HepG2 (cell line): ENCODE results near the gene CD9. TPM values are rescaled to one million over a fixed set of nuclear protein-coding genes. Genes with fewer than 3 reads are reported as not detected.
A peak's percentile ranks its signal among the peaks of the same experiment; 100 is the strongest.

Experiments used
- DMAP1 ChIP-seq: IDR thresholded peaks from 2 replicates; pipeline ENCODE4 v1.6.1; 2016
- HES4 ChIP-seq: sonication (generic); formaldehyde crosslinking; IDR thresholded peaks from 2 replicates; pipeline ENCODE4 v1.9.0; 2021; ENCODE audit warnings: mild to moderate bottlenecking, missing genetic modification reagents, borderline replicate concordance
- ISX ChIP-seq: sonication (generic); formaldehyde crosslinking; conservative IDR thresholded peaks from 2 replicates; pipeline ENCODE4 v1.5.0; 2020; ENCODE audit warnings: missing genetic modification reagents
- RBM39 ChIP-seq: fragments of 200-400 bp; formaldehyde crosslinking; IDR thresholded peaks from one replicate; pipeline ENCODE4 v1.6.1; 2018; ENCODE audit warnings: antibody characterized with exemption, mild to moderate bottlenecking, low read depth, low read length; ENCODE audit not compliant: poor library complexity, severe bottlenecking
- SKI ChIP-seq: fragments of 450-650 bp; IDR thresholded peaks from one replicate; pipeline ENCODE4 v1.6.1; 2018; ENCODE audit warnings: mild to moderate bottlenecking; ENCODE audit not compliant: partially characterized antibody
- ZC3H13 ChIP-seq: sonication (generic); formaldehyde crosslinking; IDR thresholded peaks from 2 replicates; pipeline ENCODE4 v1.8.1; 2023; ENCODE audit warnings: mild to moderate bottlenecking, missing genetic modification reagents, moderate library complexity
- ZNF225 ChIP-seq: sonication (generic); formaldehyde crosslinking; IDR thresholded peaks from 2 replicates; pipeline ENCODE4 v1.4.0; 2020; ENCODE audit warnings: mild to moderate bottlenecking, missing genetic modification reagents
- polyA plus RNA-seq, 8 experiments: library from polyadenylated mRNA; depleted of rRNA in 3 of 8; stranded (reverse) in 7 of 8; unstranded in 1 of 8; fragments of >200 nt; fragmentation: Illumina TruSeq in 4 of 8; extraction: Trizol in 4 of 8; gene quantifications; 2 replicates each; pipeline versions ENCODE4 v1.2.1 to v1.2.3, GENCODE V29; 2011 to 2016; ENCODE audit warnings: low read depth in 4 of 8, missing spikeins in 1 of 8, mixed read lengths in 1 of 8; ENCODE audit not compliant: insufficient read depth in 1 of 8
- total RNA-seq, 5 experiments: library from RNA; depleted of rRNA; stranded (reverse); fragments of >200 nt; fragmentation: Illumina TruSeq; extraction: Trizol; gene quantifications; 2 replicates each; pipeline ENCODE4 v1.2.3, GENCODE V29; 2016; ENCODE audit warnings: low read depth in 1 of 5
- TF ChIP-seq, protein P1 (sequence below), 2 experiments: sonication (generic) in 1 of 2; formaldehyde crosslinking in 1 of 2; IDR thresholded peaks; 2 replicates each; pipeline versions ENCODE4 v1.4.0 to v1.6.1; 2016 to 2020; ENCODE audit warnings: borderline replicate concordance in 1 of 2, low read depth in 1 of 2, mild to moderate bottlenecking in 1 of 2, missing genetic modification reagents in 1 of 2
- TF ChIP-seq, protein P2 (sequence below): sonication (generic); formaldehyde crosslinking; conservative IDR thresholded peaks from 2 replicates; pipeline ENCODE4 v1.8.0; 2022; ENCODE audit warnings: missing genetic modification reagents
- TF ChIP-seq, protein P3 (sequence below): sonication (generic); formaldehyde crosslinking; IDR thresholded peaks from 2 replicates; pipeline ENCODE4 v1.5.1; 2020; ENCODE audit warnings: mild to moderate bottlenecking, missing genetic modification reagents, borderline replicate concordance
- TF ChIP-seq, protein P4 (sequence below): sonication (generic); formaldehyde crosslinking; IDR thresholded peaks from 2 replicates; pipeline ENCODE4 v1.4.0; 2020; ENCODE audit warnings: mild to moderate bottlenecking, low read depth, missing genetic modification reagents
- TF ChIP-seq, protein P5 (sequence below): sonication (generic); formaldehyde crosslinking; IDR thresholded peaks from 2 replicates; pipeline ENCODE4 v1.5.0; 2020; ENCODE audit warnings: mild to moderate bottlenecking, missing genetic modification reagents, borderline replicate concordance

CD9 gene
- total and polyA plus RNA-seq, 2 of the 13 experiments (the other 11 are each of a cell fraction or from before 2014, with no cell fraction given): 5.8 to 38.3 TPM

DNA sequence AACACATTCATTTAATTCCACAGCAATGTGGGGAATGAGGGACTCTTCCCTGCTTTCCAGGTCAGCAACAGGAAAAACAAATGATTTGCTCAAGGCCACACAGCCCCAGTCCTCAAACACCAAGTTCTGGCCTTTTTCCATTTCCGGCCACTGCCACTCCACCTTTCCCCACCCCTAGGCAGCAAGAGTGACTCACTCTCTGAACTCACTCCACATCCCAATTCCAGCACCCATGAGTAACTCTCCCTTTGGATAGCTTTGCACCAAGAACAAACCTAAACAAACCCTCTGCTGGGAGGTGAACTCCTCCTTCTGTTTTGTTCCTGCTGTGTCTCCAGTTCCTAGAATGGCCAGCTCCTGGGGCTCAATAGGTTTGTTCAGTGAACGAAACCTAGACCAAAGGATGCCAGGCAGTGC, 79.9 kb downstream of the CD9 start (continued):
- TF ChIP-seq, protein P1, sequence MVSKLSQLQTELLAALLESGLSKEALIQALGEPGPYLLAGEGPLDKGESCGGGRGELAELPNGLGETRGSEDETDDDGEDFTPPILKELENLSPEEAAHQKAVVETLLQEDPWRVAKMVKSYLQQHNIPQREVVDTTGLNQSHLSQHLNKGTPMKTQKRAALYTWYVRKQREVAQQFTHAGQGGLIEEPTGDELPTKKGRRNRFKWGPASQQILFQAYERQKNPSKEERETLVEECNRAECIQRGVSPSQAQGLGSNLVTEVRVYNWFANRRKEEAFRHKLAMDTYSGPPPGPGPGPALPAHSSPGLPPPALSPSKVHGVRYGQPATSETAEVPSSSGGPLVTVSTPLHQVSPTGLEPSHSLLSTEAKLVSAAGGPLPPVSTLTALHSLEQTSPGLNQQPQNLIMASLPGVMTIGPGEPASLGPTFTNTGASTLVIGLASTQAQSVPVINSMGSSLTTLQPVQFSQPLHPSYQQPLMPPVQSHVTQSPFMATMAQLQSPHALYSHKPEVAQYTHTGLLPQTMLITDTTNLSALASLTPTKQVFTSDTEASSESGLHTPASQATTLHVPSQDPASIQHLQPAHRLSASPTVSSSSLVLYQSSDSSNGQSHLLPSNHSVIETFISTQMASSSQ (IDR thresholded peaks at IDR 0.05; ENCODE audit: low read depth): 0 out of 2 replicates have a peak, but pooled peaks have one; percentile 12
- TF ChIP-seq, protein P1 (CRISPR knock-in tag; IDR thresholded peaks at IDR 0.05; ENCODE audit: borderline replicate concordance): no peak
- TF ChIP-seq DMAP1 (CRISPR knock-in tag): no peak; the same call in 1 of the 2 replicates
- TF ChIP-seq, protein P2, sequence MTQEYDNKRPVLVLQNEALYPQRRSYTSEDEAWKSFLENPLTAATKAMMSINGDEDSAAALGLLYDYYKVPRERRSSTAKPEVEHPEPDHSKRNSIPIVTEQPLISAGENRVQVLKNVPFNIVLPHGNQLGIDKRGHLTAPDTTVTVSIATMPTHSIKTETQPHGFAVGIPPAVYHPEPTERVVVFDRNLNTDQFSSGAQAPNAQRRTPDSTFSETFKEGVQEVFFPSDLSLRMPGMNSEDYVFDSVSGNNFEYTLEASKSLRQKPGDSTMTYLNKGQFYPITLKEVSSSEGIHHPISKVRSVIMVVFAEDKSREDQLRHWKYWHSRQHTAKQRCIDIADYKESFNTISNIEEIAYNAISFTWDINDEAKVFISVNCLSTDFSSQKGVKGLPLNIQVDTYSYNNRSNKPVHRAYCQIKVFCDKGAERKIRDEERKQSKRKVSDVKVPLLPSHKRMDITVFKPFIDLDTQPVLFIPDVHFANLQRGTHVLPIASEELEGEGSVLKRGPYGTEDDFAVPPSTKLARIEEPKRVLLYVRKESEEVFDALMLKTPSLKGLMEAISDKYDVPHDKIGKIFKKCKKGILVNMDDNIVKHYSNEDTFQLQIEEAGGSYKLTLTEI (CRISPR knock-in tag): no peak
- TF ChIP-seq, protein P3, sequence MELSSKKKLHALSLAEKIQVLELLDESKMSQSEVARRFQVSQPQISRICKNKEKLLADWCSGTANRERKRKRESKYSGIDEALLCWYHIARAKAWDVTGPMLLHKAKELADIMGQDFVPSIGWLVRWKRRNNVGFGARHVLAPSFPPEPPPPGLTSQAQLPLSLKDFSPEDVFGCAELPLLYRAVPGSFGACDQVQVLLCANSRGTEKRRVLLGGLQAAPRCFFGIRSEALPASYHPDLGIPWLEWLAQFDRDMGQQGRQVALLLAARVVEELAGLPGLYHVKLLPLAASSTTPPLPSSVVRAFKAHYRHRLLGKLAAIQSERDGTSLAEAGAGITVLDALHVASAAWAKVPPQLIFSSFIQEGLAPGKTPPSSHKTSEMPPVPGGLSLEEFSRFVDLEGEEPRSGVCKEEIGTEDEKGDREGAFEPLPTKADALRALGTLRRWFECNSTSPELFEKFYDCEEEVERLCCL: no peak
- TF ChIP-seq, protein P4, sequence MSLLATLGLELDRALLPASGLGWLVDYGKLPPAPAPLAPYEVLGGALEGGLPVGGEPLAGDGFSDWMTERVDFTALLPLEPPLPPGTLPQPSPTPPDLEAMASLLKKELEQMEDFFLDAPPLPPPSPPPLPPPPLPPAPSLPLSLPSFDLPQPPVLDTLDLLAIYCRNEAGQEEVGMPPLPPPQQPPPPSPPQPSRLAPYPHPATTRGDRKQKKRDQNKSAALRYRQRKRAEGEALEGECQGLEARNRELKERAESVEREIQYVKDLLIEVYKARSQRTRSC: no peak
- TF ChIP-seq RBM39: no peak
- TF ChIP-seq, protein P5, sequence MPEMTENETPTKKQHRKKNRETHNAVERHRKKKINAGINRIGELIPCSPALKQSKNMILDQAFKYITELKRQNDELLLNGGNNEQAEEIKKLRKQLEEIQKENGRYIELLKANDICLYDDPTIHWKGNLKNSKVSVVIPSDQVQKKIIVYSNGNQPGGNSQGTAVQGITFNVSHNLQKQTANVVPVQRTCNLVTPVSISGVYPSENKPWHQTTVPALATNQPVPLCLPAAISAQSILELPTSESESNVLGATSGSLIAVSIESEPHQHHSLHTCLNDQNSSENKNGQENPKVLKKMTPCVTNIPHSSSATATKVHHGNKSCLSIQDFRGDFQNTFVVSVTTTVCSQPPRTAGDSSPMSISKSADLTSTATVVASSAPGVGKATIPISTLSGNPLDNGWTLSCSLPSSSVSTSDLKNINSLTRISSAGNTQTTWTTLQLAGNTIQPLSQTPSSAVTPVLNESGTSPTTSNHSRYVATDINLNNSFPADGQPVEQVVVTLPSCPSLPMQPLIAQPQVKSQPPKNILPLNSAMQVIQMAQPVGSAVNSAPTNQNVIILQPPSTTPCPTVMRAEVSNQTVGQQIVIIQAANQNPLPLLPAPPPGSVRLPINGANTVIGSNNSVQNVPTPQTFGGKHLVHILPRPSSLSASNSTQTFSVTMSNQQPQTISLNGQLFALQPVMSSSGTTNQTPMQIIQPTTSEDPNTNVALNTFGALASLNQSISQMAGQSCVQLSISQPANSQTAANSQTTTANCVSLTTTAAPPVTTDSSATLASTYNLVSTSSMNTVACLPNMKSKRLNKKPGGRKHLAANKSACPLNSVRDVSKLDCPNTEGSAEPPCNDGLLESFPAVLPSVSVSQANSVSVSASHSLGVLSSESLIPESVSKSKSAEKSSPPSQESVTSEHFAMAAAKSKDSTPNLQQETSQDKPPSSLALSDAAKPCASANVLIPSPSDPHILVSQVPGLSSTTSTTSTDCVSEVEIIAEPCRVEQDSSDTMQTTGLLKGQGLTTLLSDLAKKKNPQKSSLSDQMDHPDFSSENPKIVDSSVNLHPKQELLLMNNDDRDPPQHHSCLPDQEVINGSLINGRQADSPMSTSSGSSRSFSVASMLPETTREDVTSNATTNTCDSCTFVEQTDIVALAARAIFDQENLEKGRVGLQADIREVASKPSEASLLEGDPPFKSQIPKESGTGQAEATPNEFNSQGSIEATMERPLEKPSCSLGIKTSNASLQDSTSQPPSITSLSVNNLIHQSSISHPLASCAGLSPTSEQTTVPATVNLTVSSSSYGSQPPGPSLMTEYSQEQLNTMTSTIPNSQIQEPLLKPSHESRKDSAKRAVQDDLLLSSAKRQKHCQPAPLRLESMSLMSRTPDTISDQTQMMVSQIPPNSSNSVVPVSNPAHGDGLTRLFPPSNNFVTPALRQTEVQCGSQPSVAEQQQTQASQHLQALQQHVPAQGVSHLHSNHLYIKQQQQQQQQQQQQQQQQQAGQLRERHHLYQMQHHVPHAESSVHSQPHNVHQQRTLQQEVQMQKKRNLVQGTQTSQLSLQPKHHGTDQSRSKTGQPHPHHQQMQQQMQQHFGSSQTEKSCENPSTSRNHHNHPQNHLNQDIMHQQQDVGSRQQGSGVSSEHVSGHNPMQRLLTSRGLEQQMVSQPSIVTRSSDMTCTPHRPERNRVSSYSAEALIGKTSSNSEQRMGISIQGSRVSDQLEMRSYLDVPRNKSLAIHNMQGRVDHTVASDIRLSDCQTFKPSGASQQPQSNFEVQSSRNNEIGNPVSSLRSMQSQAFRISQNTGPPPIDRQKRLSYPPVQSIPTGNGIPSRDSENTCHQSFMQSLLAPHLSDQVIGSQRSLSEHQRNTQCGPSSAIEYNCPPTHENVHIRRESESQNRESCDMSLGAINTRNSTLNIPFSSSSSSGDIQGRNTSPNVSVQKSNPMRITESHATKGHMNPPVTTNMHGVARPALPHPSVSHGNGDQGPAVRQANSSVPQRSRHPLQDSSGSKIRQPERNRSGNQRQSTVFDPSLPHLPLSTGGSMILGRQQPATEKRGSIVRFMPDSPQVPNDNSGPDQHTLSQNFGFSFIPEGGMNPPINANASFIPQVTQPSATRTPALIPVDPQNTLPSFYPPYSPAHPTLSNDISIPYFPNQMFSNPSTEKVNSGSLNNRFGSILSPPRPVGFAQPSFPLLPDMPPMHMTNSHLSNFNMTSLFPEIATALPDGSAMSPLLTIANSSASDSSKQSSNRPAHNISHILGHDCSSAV: no peak
- TF ChIP-seq ZNF225: no peak
- no peak for TF ChIP-seq ZC3H13 (CRISPR knock-in tag)
- TF ChIP-seq HES4 (CRISPR knock-in tag): no peak
- peak; percentile 12 for TF ChIP-seq SKI
- no peak for TF ChIP-seq ISX (CRISPR knock-in tag)
